Measurements from ENCODE around the gene JARID2. TPM values are rescaled to one million over a fixed set of nuclear protein-coding genes. Genes with fewer than 3 reads are reported as not detected.
A peak's percentile ranks its signal among the peaks of the same experiment; 100 is the strongest.

Gene JARID2
- total and polyA plus RNA-seq, 8 donors, result 2.4 to 42.6 (median 11.5) TPM

GRCh38 chr6:15399641-15400470, 154.0 kb downstream of the JARID2 start:
- DNase-seq, result peak; percentile 75 to 95
- Histone ChIP-seq H3K27ac (peak overlapping the region; percentile 16 to 77 (median 23)), H3K4me3 (peak overlapping the region; percentile 32 to 34 (median 32)), H3K9me3 (no peaks in the 10 kb centered on the region), H3K4me1 (peaks cover 32 to 81% (median 57%) of the 10 kb centered on the region in 4 donors), H3K36me3 (no peaks in the 10 kb centered on the region), H3K27me3 (no peaks in the 10 kb centered on the region)
- 4 to 13% (median 10%) methylated on average over 9 of the region's 9 CpGs for WGBS, 5 donors
- intact Hi-C loops (cut with DNase I; ENCODE audit: low total_unique reads), result no loop called here
- no peak for TF ChIP-seq POLR2A (IDR thresholded peaks at IDR 0.05)
- TF ChIP-seq EP300 (IDR thresholded peaks at IDR 0.05), result no peak
- no peak for TF ChIP-seq CTCF (IDR thresholded peaks at IDR 0.05)
- TF ChIP-seq POLR2AphosphoS5 (IDR thresholded peaks at IDR 0.05), result no peak

- Histone ChIP-seq H3K9me3 (no peaks in the 10 kb centered on the region), H3K4me3 (peak overlapping the region; percentile 32 to 34 (median 32)), H3K27ac (peak overlapping the region in 4 of 5 donors; percentile 16 to 77 (median 38)), H3K4me1 (peaks cover 32 to 83% (median 58%) of the 10 kb centered on the region in 4 donors), H3K36me3 (no peaks in the 10 kb centered on the region), H3K27me3 (no peaks in the 10 kb centered on the region)
- intact Hi-C loops (cut with DNase I; ENCODE audit: low total_unique reads), result no loop called here
- DNase-seq, result peak in 1 of 2 donors; percentile 84
- no peak for TF ChIP-seq POLR2A (IDR thresholded peaks at IDR 0.05)
- WGBS, 5 donors, result 11 to 24% (median 13%) methylated on average over 14 of the region's 14 CpGs
Measured at GRCh38 chr6:15400572-15401004, 154.7 kb downstream of the JARID2 start.

GRCh38 chr6:15401120-15401519, 155.3 kb downstream of the JARID2 start:
- H3K9me3 ChIP-seq, result no peaks in the 10 kb centered on the region
- 70 to 92% (median 87%) methylated on average over 1 of the region's 1 CpG for WGBS, 5 donors
- peak overlapping the region in 3 of 5 donors; percentile 16 to 77 (median 53) for H3K27ac ChIP-seq
- no peaks in the 10 kb centered on the region for H3K27me3 ChIP-seq
- peaks cover 32 to 83% (median 58%) of the 10 kb centered on the region in 4 donors for H3K4me1 ChIP-seq
- no peak for DNase-seq
- TF ChIP-seq CTCF (IDR thresholded peaks at IDR 0.05) (no peak), POLR2AphosphoS5 (IDR thresholded peaks at IDR 0.05) (no peak), POLR2A (IDR thresholded peaks at IDR 0.05) (no peak), EP300 (IDR thresholded peaks at IDR 0.05) (no peak)
- intact Hi-C loops (cut with DNase I; ENCODE audit: low total_unique reads), result no loop called here
- H3K4me3 ChIP-seq, result no peak overlapping the region
- H3K36me3 ChIP-seq, result no peaks in the 10 kb centered on the region

DNA sequence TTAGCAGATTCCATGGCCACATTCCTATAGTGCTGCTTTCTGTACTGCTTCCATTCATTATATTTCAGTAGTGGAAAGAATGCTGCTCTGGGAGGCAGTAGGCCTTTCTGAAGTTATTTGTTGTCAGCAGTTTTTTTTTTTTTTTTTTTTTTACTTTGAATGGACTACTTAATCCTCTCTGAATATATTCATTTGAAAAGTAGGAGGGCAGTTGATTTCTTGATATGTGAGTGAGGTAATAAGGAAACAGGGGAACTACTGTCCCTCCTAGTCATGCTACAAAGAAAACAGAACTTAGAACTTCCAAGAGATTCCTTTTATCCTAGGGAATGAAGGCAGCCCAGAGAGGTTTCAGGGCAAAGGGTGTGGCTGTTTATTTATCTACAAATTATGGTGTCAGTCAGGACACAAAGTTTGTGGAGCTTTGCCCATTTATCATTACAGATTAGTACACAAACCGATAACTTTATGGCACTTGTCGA, 155.9 kb downstream of the JARID2 start:
- Histone ChIP-seq H3K36me3 (no peaks in the 10 kb centered on the region), H3K4me3 (no peak overlapping the region), H3K4me1 (peaks cover 32 to 82% (median 52%) of the 10 kb centered on the region in 4 donors), H3K27me3 (no peaks in the 10 kb centered on the region), H3K27ac (peak overlapping the region in 2 of 5 donors; percentile 16 to 77), H3K9me3 (no peaks in the 10 kb centered on the region)
- WGBS, 5 donors, result 24 to 53% (median 29%) methylated on average over 2 of the region's 2 CpGs
- intact Hi-C loops (cut with DNase I; ENCODE audit: low total_unique reads), result no loop called here
- no peak for TF ChIP-seq CTCF (IDR thresholded peaks at IDR 0.05)
- DNase-seq, result no peak
